Measurements from ENCODE around the gene REN. TPM values are rescaled to one million over a fixed set of nuclear protein-coding genes. Genes with fewer than 3 reads are reported as not detected.

REN gene
- total RNA-seq, 1 experiment from 2014 or later: not detected

DNA sequence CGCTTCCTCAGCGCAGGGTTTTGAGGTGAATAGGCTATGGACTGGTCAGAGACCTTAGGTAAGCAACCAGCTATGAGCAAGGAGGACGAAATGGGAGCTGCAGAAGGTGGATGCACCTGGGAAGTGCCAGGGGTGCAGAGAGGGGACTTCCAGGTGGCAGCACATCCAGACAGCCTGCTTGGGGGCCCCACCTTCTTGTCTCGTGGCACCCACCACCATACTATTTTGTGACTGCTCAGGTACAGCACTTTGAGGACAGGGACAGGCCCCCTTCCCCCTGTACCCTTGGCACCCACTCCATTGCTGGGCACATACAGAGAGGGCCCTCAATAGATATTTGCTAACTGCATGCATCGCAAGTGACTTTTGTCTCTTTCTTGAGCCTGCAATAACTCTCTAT is 30.9 kb upstream of the REN start:
- Histone ChIP-seq H3K4me2 (ENCODE audit: insufficient read depth, insufficient read length, low read length) (no peak overlapping the region), H3K27ac (ENCODE audit: insufficient read length, low read depth, low read length) (no peak overlapping the region), H3K9me3 (ENCODE audit: control insufficient read depth, low read depth, low read length) (no peaks in the 10 kb centered on the region), H3K23me2 (ENCODE audit: insufficient read length, low read depth, low read length, poor library complexity, severe bottlenecking) (no peaks in the 10 kb centered on the region), H3K23ac (ENCODE audit: insufficient read length, low read depth, low read length) (no peak overlapping the region), H2AFZ (ENCODE audit: low read length) (no peak overlapping the region), H3K18ac (ENCODE audit: insufficient read length, low read depth, low read length) (no peak overlapping the region), H3K4me1 (ENCODE audit: insufficient read depth, low read length) (no peaks in the 10 kb centered on the region; the same call in 1 of the 2 replicates), H4K8ac (replicated peaks; ENCODE audit: insufficient read length, low read depth, low read length) (no peak overlapping the region), H4K91ac (ENCODE audit: insufficient read length, low read depth, low read length) (no peak overlapping the region), H3K9ac (ENCODE audit: extremely low read depth, insufficient read length, low read length) (no peak overlapping the region), H4K5ac (ENCODE audit: insufficient read length, low read depth, low read length) (no peak overlapping the region), H2BK12ac (ENCODE audit: insufficient read length, low read depth, low read length) (no peak overlapping the region), H4K20me1 (ENCODE audit: control insufficient read depth, insufficient read depth, insufficient read length) (no peaks in the 10 kb centered on the region), H3K27me3 (ENCODE audit: insufficient read depth, low read length) (no peaks in the 10 kb centered on the region), H2BK15ac (ENCODE audit: low read depth, low read length) (no peak overlapping the region), H3K14ac (ENCODE audit: insufficient read depth, low read length) (no peak overlapping the region; the same call in 1 of the 2 replicates), H2BK120ac (ENCODE audit: low read depth, low read length, poor library complexity, severe bottlenecking) (no peak overlapping the region), H3K79me1 (ENCODE audit: insufficient read depth, low read depth, low read length, poor library complexity, severe bottlenecking) (no peaks in the 10 kb centered on the region), H3K56ac (ENCODE audit: insufficient read length, low read depth, low read length) (no peak overlapping the region), H2AK5ac (ENCODE audit: insufficient read length, low read length) (no peak overlapping the region), H3T11ph (ENCODE audit: low read length) (no peak overlapping the region), H2BK5ac (ENCODE audit: insufficient read length, low read length) (no peak overlapping the region), H2BK20ac (ENCODE audit: low read depth, low read length, poor library complexity, severe bottlenecking) (no peak overlapping the region), H3K4ac (ENCODE audit: low read depth, low read length) (no peak overlapping the region), H3K79me2 (ENCODE audit: insufficient read depth, low read length) (no peaks in the 10 kb centered on the region)
- Mint-ChIP-seq H3K9me3 (peaks cover 0 to 5% of the 10 kb centered on the region in 2 experiments; a peak in 1 of 5 replicates), H3K27ac (no peak overlapping the region), H3K36me3 (ENCODE audit: insufficient read depth in 1 of 3, low read depth in 3 of 3) (no peaks in the 10 kb centered on the region; a peak in 2 of 7 replicates), H3K27me3 (ENCODE audit: low read depth) (peaks cover 28% of the 10 kb centered on the region), H3K4me1 (peaks cover 4 to 13% of the 10 kb centered on the region in 2 experiments; a peak in 3 of 4 replicates), H3K4me3 (no peak overlapping the region)
- no CpG with 5 or more reads among the region's 5 CpGs for whole genome bisulfite sequencing (ENCODE audit: extremely low coverage, insufficient read length, low lambda C conversion rate)
- DNase-seq: no peak
- TF ChIP-seq, protein P1, sequence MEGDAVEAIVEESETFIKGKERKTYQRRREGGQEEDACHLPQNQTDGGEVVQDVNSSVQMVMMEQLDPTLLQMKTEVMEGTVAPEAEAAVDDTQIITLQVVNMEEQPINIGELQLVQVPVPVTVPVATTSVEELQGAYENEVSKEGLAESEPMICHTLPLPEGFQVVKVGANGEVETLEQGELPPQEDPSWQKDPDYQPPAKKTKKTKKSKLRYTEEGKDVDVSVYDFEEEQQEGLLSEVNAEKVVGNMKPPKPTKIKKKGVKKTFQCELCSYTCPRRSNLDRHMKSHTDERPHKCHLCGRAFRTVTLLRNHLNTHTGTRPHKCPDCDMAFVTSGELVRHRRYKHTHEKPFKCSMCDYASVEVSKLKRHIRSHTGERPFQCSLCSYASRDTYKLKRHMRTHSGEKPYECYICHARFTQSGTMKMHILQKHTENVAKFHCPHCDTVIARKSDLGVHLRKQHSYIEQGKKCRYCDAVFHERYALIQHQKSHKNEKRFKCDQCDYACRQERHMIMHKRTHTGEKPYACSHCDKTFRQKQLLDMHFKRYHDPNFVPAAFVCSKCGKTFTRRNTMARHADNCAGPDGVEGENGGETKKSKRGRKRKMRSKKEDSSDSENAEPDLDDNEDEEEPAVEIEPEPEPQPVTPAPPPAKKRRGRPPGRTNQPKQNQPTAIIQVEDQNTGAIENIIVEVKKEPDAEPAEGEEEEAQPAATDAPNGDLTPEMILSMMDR (conservative IDR thresholded peaks at IDR 0.05): no peak

All from H9 (cell line).